Endothelial cell of umbilical vein (primary cell): ENCODE measurements around the gene UBR4. TPM values are rescaled to one million over a fixed set of nuclear protein-coding genes. Genes with fewer than 3 reads are reported as not detected.

Experiments used
- BruUV-seq: library from RNA; stranded (reverse); fragments of 400-500 nt; replicated peaks from 2 replicates; lab custom pipeline; 2021; lab: Mats Ljungman, UMichigan
- CTCF ChIA-PET: fragments of 300-600, 350-600 bp; sonication (Branson Sonifier 250); formaldehyde crosslinking; loops from one replicate; lab custom pipeline; 2021; ENCODE audit warnings: antibody characterized with exemption, inconsistent platforms; lab: Charles Lee
- POLR2A ChIA-PET: fragments of 300-600, 350-600 bp; sonication (Branson Sonifier 250); formaldehyde crosslinking; loops from one replicate; lab custom pipeline; 2021; ENCODE audit warnings: antibody characterized with exemption, inconsistent platforms; lab: Charles Lee
- DNase-seq: peaks from one replicate; pipeline ENCODE4 v3.0.0-alpha.2; 2011; ENCODE audit warnings: low read depth, low spot score
- FAIRE-seq: peaks from 2 replicates; lab custom pipeline; 2011; peaks lifted over from hg19 to GRCh38; lab: Jason Lieb, UNC
- H2AFZ ChIP-seq: 2 replicates; pipeline ENCODE4 v1.6.0; 2012; ENCODE audit warnings: low read depth, low read length, control low read depth, inconsistent platforms
- H3K27ac ChIP-seq: 2 replicates; pipeline ENCODE4 v1.5.1; 2011; ENCODE audit warnings: low read depth, mild to moderate bottlenecking, control low read depth, low read length, moderate library complexity; ENCODE audit not compliant: insufficient read depth
- H3K27me3 ChIP-seq, 2 experiments: 2 replicates each; pipeline versions ENCODE4 v1.6.0 to v1.6.1; 2011; ENCODE audit warnings: low read length in 2 of 2, mixed read lengths in 1 of 2; ENCODE audit not compliant: control insufficient read depth in 2 of 2, insufficient read depth in 2 of 2
- H3K36me3 ChIP-seq, 2 experiments: 2 replicates in 1 of 2; 3 replicates in 1 of 2; pipeline ENCODE4 v1.5.1; 2011; ENCODE audit warnings: low read length in 2 of 2, mild to moderate bottlenecking in 1 of 2, moderate library complexity in 1 of 2; ENCODE audit not compliant: control insufficient read depth in 2 of 2, insufficient read depth in 2 of 2; ENCODE audit errors: extremely low read depth in 1 of 2
- H3K4me1 ChIP-seq: 3 replicates; pipeline ENCODE4 v1.5.1; 2011; ENCODE audit warnings: mild to moderate bottlenecking, low read length; ENCODE audit not compliant: control insufficient read depth, insufficient read depth; ENCODE audit errors: extremely low read depth
- H3K4me2 ChIP-seq: 2 replicates; pipeline ENCODE4 v1.6.1; 2011; ENCODE audit warnings: low read length, control low read depth, mixed read lengths; ENCODE audit not compliant: insufficient read depth
- H3K4me3 ChIP-seq, 3 experiments: fragments of 200-600 bp in 1 of 3; sonication (generic), shearing (Covaris generic) in 1 of 3; replicated peaks in 1 of 3; 2 replicates each; pipeline ENCODE4 v1.5.1; 2011 to 2016; ENCODE audit warnings: control low read depth in 3 of 3, low read length in 3 of 3, mild to moderate bottlenecking in 2 of 3, inconsistent platforms in 1 of 3, low read depth in 1 of 3, moderate library complexity in 1 of 3; ENCODE audit not compliant: insufficient read depth in 1 of 3
- H3K79me2 ChIP-seq: 2 replicates; pipeline ENCODE4 v1.6.0; 2012; ENCODE audit warnings: low read length, inconsistent platforms; ENCODE audit not compliant: control insufficient read depth, insufficient read depth
- H3K9ac ChIP-seq: replicated peaks from 2 replicates; pipeline ENCODE3; 2011; ENCODE audit warnings: low read length, control low read depth; ENCODE audit not compliant: insufficient read depth; ENCODE audit errors: extremely low read depth
- H3K9me1 ChIP-seq: replicated peaks from 3 replicates; pipeline ENCODE4 v1.6.0; 2011; ENCODE audit warnings: mild to moderate bottlenecking, low read length; ENCODE audit not compliant: control insufficient read depth, insufficient read depth; ENCODE audit errors: extremely low read depth
- H3K9me3 ChIP-seq: replicated peaks from 2 replicates; pipeline ENCODE4 v1.5.1; 2012; ENCODE audit warnings: low read length, inconsistent platforms; ENCODE audit not compliant: control insufficient read depth, insufficient read depth
- H4K20me1 ChIP-seq: replicated peaks from 2 replicates; pipeline ENCODE3; 2011; ENCODE audit warnings: mild to moderate bottlenecking, low read length; ENCODE audit not compliant: control insufficient read depth, insufficient read depth; ENCODE audit errors: extremely low read depth
- EZH2 ChIP-seq: IDR thresholded peaks from 2 replicates; pipeline ENCODE4 v1.6.1; 2012; ENCODE audit warnings: borderline replicate concordance, low read depth, mild to moderate bottlenecking, moderate library complexity, low read length, inconsistent platforms; ENCODE audit not compliant: severe bottlenecking
- FOS ChIP-seq: IDR thresholded peaks from 2 replicates; pipeline ENCODE4 v1.6.1; 2011; ENCODE audit warnings: mild to moderate bottlenecking, low read length, moderate library complexity, borderline replicate concordance; ENCODE audit not compliant: insufficient read depth
- GATA2 ChIP-seq: IDR thresholded peaks from 2 replicates; pipeline ENCODE4 v1.7.0; 2011; ENCODE audit warnings: low read depth, mild to moderate bottlenecking, moderate library complexity, mixed read lengths, low read length; ENCODE audit not compliant: insufficient read length, insufficient read depth
- JUN ChIP-seq: IDR thresholded peaks from 2 replicates; pipeline ENCODE4 v1.6.1; 2011; ENCODE audit warnings: borderline replicate concordance, low read depth; ENCODE audit not compliant: insufficient read length, insufficient read depth
- MYC ChIP-seq: IDR thresholded peaks from one replicate; pipeline ENCODE4 v1.6.1; 2011; ENCODE audit warnings: mild to moderate bottlenecking, low read depth, low read length
- POLR2A ChIP-seq: IDR thresholded peaks from 2 replicates; pipeline ENCODE4 v1.6.1; 2012; ENCODE audit warnings: low read depth, mild to moderate bottlenecking, control low read depth, low read length
- POLR2AphosphoS5 ChIP-seq: IDR thresholded peaks from 2 replicates; pipeline ENCODE4 v1.6.1; 2012; ENCODE audit warnings: low read depth, mild to moderate bottlenecking, control low read depth, low read length, moderate library complexity; ENCODE audit not compliant: insufficient read depth
- dilution Hi-C: fragments of 300-500 bp; cut with MboI; formaldehyde crosslinking; loops from one replicate; pipeline ENCODE4 v1.15.0; 2019; ENCODE audit warnings: low sequenced_read_pairs; ENCODE audit not compliant: extremely low pct_ligation_motif_present
- intact Hi-C: fragments of 100-400 bp; cut with micrococcal nuclease; formaldehyde crosslinking; loops from one replicate; pipeline ENCODE4 v1.10.0; 2022
- polyA plus RNA-seq, 4 experiments: library from polyadenylated mRNA; depleted of rRNA in 3 of 4; stranded (reverse) in 3 of 4; unstranded in 1 of 4; fragments of >200 nt; gene quantifications; 2 replicates each; pipeline versions ENCODE4 v1.2.1 to v1.2.3, GENCODE V29; 2011 to 2012; ENCODE audit warnings: missing spikeins in 1 of 4
- total RNA-seq: library from RNA; stranded (reverse); gene quantifications from 2 replicates; pipeline ENCODE4 v1.2.3, GENCODE V29; 2021
- TF ChIP-seq, protein P1 (sequence below), 2 donors: IDR thresholded peaks; 1 replicate in 1 of 2; 2 replicates in 1 of 2; pipeline ENCODE4 v1.5.1; 2011; ENCODE audit warnings: low read length in 2 of 2, mild to moderate bottlenecking in 2 of 2, moderate library complexity in 2 of 2, control low read depth in 1 of 2, inconsistent platforms in 1 of 2, low read depth in 1 of 2; ENCODE audit not compliant: insufficient read depth in 1 of 2; ENCODE audit errors: extremely low read depth in 1 of 2
- TF ChIP-seq, protein P2 (sequence below): IDR thresholded peaks from 2 replicates; pipeline ENCODE4 v1.6.1; 2011; ENCODE audit not compliant: insufficient read depth, insufficient read length

The UBR4 gene
- total and polyA plus RNA-seq, 2 donors (not counting 3 experiments of a cell fraction or from before 2014, with no cell fraction given) = 125 to 150 TPM

DNA sequence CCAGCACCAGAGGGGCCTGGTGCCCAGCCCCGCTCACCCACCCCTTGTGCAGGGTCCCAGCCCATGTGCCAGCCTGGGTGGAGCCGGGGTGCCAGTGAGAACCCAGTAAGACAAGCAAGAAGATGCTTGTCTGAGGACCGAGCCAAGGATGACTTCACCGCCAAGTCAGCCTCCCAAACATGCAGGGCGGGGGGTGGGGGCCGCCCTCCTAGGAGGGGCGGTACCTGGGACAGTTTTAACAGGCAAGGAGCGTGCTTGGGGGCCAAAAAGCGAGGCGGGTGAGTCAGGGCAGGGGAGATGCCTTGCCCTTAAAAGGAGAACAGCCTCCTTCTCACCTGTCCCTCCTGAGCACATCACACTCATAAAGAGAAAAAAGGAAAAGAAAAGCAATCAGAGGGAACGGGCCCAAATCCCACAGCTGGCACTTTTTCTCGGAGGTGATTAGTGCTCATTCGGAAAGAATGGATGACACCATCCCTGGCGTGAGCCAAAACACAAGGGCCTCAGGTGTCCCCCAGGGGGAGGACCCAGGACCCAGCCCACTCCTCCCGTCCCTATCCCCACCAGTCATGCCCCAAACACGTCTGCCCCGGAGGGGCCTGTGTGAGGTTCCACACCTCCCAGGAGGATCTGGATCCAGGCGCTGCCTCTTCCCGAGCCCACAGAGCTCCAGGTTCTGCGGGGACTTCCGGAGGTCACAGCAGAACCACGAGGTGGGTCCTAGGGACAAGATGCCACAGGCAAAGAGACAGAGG is 176.0 kb downstream of the UBR4 start:
- H3K27ac ChIP-seq = no peak overlapping the region
- BruUV-seq = no TSS peak
- H3K4me1 ChIP-seq = no peaks in the 10 kb centered on the region
- H3K9me3 ChIP-seq = no peaks in the 10 kb centered on the region
- no peaks in the 10 kb centered on the region for H4K20me1 ChIP-seq
- no peak overlapping the region for H3K4me2 ChIP-seq
- TF ChIP-seq POLR2A (no peak), MYC (no peak), JUN (no peak), GATA2 (no peak)
- no peak overlapping the region for H2AFZ ChIP-seq
- no peak for FAIRE-seq
- intact Hi-C loops (no loop called here), dilution Hi-C loops (no loop called here)
- no peak overlapping the region for H3K9ac ChIP-seq
- no peaks in the 10 kb centered on the region for H3K79me2 ChIP-seq
- no peaks in the 10 kb centered on the region for H3K9me1 ChIP-seq
- DNase-seq = no peak
- no peaks in the 10 kb centered on the region for H3K36me3 ChIP-seq
- no peak overlapping the region for H3K4me3 ChIP-seq
- H3K27me3 ChIP-seq = peaks cover 0 to 2% of the 10 kb centered on the region in 2 experiments
- CTCF ChIA-PET = interaction anchor here (1.2 kb wide), 1 partner anchor 15 kb away, joined by 3 read pairs; no protein-coding TSS in a partner anchor
- POLR2A ChIA-PET = no interaction called here

DNA sequence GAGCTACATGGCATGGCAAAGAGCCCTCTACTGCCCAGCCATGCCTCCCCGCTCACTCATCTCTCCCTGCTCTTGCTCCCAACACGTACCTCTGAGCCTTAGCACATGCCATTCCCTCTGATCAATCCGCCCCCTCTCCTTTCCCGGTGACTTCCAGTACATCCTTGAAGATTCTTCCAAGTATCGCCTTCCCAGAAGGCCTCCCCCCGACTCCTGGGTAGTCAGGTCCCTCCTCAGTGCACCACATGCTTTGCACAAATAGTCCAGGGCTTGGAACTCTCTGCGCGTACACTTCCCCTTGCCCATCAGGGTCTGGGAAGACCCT is 176.6 kb downstream of the UBR4 start:
- intact Hi-C loops = no loop called here
- no peaks in the 10 kb centered on the region for H4K20me1 ChIP-seq
- no TSS peak for BruUV-seq
- no peak overlapping the region for H3K4me3 ChIP-seq
- H3K27me3 ChIP-seq = peaks cover 0 to 2% of the 10 kb centered on the region in 2 experiments
- no peaks in the 10 kb centered on the region for H3K4me1 ChIP-seq
- no peak for DNase-seq
- H3K79me2 ChIP-seq = no peaks in the 10 kb centered on the region
- FAIRE-seq = no peak
- TF ChIP-seq EZH2 (no peak), POLR2AphosphoS5 (no peak), POLR2A (no peak), GATA2 (no peak), FOS (no peak), JUN (no peak), MYC (no peak)
- TF ChIP-seq, protein P1, sequence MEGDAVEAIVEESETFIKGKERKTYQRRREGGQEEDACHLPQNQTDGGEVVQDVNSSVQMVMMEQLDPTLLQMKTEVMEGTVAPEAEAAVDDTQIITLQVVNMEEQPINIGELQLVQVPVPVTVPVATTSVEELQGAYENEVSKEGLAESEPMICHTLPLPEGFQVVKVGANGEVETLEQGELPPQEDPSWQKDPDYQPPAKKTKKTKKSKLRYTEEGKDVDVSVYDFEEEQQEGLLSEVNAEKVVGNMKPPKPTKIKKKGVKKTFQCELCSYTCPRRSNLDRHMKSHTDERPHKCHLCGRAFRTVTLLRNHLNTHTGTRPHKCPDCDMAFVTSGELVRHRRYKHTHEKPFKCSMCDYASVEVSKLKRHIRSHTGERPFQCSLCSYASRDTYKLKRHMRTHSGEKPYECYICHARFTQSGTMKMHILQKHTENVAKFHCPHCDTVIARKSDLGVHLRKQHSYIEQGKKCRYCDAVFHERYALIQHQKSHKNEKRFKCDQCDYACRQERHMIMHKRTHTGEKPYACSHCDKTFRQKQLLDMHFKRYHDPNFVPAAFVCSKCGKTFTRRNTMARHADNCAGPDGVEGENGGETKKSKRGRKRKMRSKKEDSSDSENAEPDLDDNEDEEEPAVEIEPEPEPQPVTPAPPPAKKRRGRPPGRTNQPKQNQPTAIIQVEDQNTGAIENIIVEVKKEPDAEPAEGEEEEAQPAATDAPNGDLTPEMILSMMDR (IDR thresholded peaks at IDR 0.05; ENCODE audit: extremely low read depth in 1 of 2, insufficient read depth in 1 of 2, low read depth in 1 of 2, low read length in 2 of 2) = no peak
- TF ChIP-seq, protein P2, sequence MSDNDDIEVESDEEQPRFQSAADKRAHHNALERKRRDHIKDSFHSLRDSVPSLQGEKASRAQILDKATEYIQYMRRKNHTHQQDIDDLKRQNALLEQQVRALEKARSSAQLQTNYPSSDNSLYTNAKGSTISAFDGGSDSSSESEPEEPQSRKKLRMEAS = no peak
- H3K27ac ChIP-seq = no peak overlapping the region
- H3K9me1 ChIP-seq = no peaks in the 10 kb centered on the region
- ChIA-PET POLR2A (no interaction called here), CTCF (interaction anchor here (1.2 kb wide), 2 partner anchors 9 to 15 kb away, joined by 3 read pairs; no protein-coding TSS in a partner anchor)
- no peak overlapping the region for H3K4me2 ChIP-seq
- no peak overlapping the region for H3K9ac ChIP-seq
- no peaks in the 10 kb centered on the region for H3K36me3 ChIP-seq
- no peak overlapping the region for H2AFZ ChIP-seq
- dilution Hi-C loops = no loop called here
- no peaks in the 10 kb centered on the region for H3K9me3 ChIP-seq
